CD4-positive, CD25-positive, alpha-beta regulatory T cell (primary cell): ENCODE data around the gene YARS1. TPM values are rescaled to one million over a fixed set of nuclear protein-coding genes. Genes with fewer than 3 reads are reported as not detected.

Source experiments
- ATAC-seq, 2 donors: fragments of 150-1000 bp; cut with Tn5 transposase; one replicate each; pipeline ENCODE4 v1.10.0; 2021; ENCODE audit warnings: low read depth in 2 of 2, moderate number of reproducible peaks in 2 of 2, moderate library complexity in 1 of 2
- DNase-seq, 3 donors: peaks; one replicate each; pipeline versions ENCODE4 v3.0.0 to v3.0.0-alpha.2; 2012 to 2022; ENCODE audit warnings: mixed read lengths in 1 of 3
- H3K27ac ChIP-seq: one replicate; pipeline ENCODE4 v1.7.0; 2013; ENCODE audit warnings: mild to moderate bottlenecking, low read length; ENCODE audit not compliant: insufficient read depth, poor library complexity, severe bottlenecking
- H3K27me3 ChIP-seq: one replicate; pipeline ENCODE4 v1.7.0; 2013; ENCODE audit warnings: low read length; ENCODE audit not compliant: control insufficient read depth, insufficient read depth
- H3K36me3 ChIP-seq: one replicate; pipeline ENCODE4 v1.7.0; 2013; ENCODE audit warnings: mild to moderate bottlenecking, low read length, moderate library complexity; ENCODE audit not compliant: control insufficient read depth, insufficient read depth
- H3K4me1 ChIP-seq: 2 replicates; pipeline ENCODE4 v1.7.0; 2013; ENCODE audit warnings: mild to moderate bottlenecking, low read length; ENCODE audit not compliant: insufficient read depth, control insufficient read depth, poor library complexity, severe bottlenecking
- H3K4me3 ChIP-seq: one replicate; pipeline ENCODE4 v1.7.0; 2013; ENCODE audit warnings: low read depth, mild to moderate bottlenecking, low read length, moderate library complexity
- H3K9me3 ChIP-seq, 2 experiments: 1 replicate in 1 of 2; 2 replicates in 1 of 2; pipeline ENCODE4 v1.7.0; 2013; ENCODE audit warnings: low read length in 2 of 2, mild to moderate bottlenecking in 1 of 2, moderate library complexity in 1 of 2; ENCODE audit not compliant: control insufficient read depth in 2 of 2
- H3K27ac Mint-ChIP-seq, 3 donors: one replicate each; pipeline ENCODE4 v1.8.0; 2020 to 2022; ENCODE audit warnings: mild to moderate bottlenecking in 3 of 3, mixed read lengths in 3 of 3, moderate library complexity in 2 of 3
- H3K27me3 Mint-ChIP-seq: one replicate; pipeline ENCODE4 v1.8.0; 2022; ENCODE audit warnings: mild to moderate bottlenecking, mixed read lengths
- H3K36me3 Mint-ChIP-seq: one replicate; pipeline ENCODE4 v1.8.0; 2020; ENCODE audit warnings: mixed read lengths
- H3K4me1 Mint-ChIP-seq, 4 donors: one replicate each; pipeline ENCODE4 v1.8.0; 2020 to 2022; ENCODE audit warnings: mixed read lengths in 4 of 4, mild to moderate bottlenecking in 1 of 4
- H3K4me3 Mint-ChIP-seq, 4 donors: one replicate each; pipeline ENCODE4 v1.8.0; 2020 to 2022; ENCODE audit warnings: mild to moderate bottlenecking in 4 of 4, mixed read lengths in 4 of 4, moderate library complexity in 3 of 4
- H3K9me3 Mint-ChIP-seq, 7 donors: one replicate each; pipeline ENCODE4 v1.8.0; 2020 to 2022; ENCODE audit warnings: mixed read lengths in 7 of 7, mild to moderate bottlenecking in 3 of 7, moderate library complexity in 2 of 7
- polyA plus RNA-seq, 4 donors: library from polyadenylated mRNA; unstranded; fragments of 300-500 nt; fragmentation: Illumina TruSeq; gene quantifications; one replicate each; pipeline ENCODE4 v1.2.3, GENCODE V29; 2021
- total RNA-seq: library from RNA; stranded (reverse); gene quantifications from one replicate; pipeline ENCODE4 v1.2.3, GENCODE V29; 2022

Gene YARS1
- total and polyA plus RNA-seq, 5 donors from 2014 or later = 47.3 to 111 (median 59.7) TPM

DNA sequence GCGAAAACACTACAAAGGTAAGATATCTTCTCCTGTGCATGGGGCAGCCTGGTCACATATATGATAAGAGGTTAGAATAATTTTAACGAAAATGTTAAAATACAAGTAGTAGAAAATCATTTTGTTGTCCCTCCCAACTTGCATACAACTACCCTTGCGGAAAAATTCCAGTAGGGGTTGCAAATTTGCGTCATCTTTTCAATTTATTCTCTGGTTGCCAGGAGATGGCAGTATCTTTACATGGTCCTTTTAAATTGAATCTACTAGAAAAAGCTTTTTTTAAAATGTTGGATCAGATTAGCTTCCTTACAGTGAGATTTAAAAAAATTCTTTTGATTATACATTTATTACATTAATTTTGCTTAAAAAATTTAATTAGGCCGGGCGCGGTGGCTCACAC lies 11.2 kb upstream of the YARS1 start:
- H3K9me3 Mint-ChIP-seq = no peaks in the 10 kb centered on the region
- DNase-seq (no peak), ATAC-seq (no peak)
- no peaks in the 10 kb centered on the region for H3K27me3 Mint-ChIP-seq
- no peak overlapping the region for H3K27ac Mint-ChIP-seq
- no peaks in the 10 kb centered on the region for H3K9me3 ChIP-seq
- no peak overlapping the region for H3K4me3 ChIP-seq
- H3K27ac ChIP-seq = no peak overlapping the region
- peaks cover 57% of the 10 kb centered on the region for H3K36me3 Mint-ChIP-seq
- peaks cover 6 to 17% (median 12%) of the 10 kb centered on the region in 4 donors for H3K4me1 Mint-ChIP-seq
- peaks cover 71% of the 10 kb centered on the region for H3K36me3 ChIP-seq
- H3K4me1 ChIP-seq = no peaks in the 10 kb centered on the region
- H3K27me3 ChIP-seq = no peaks in the 10 kb centered on the region
- H3K4me3 Mint-ChIP-seq = no peak overlapping the region

DNA sequence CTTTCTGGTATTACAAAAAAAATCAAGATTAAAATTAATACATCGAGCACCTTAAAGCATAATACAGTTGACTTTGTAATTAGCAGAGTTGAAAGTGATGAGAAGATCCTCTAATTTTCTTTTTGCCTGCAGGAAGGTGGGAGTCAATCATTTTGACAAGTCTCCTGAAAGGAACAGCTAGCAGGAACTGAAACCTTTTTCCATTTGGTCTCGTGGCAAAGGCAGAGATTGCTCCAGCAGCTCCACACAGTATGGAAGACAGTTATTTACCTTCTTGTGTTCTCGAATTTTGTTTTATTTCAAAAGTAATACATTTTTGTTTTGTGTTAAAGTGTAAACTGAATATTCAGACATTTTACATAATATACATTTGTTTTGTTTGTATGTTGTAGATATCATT lies 8.0 kb upstream of the YARS1 start:
- Histone ChIP-seq H3K4me3 (no peak overlapping the region), H3K27ac (no peak overlapping the region), H3K9me3 (no peaks in the 10 kb centered on the region), H3K4me1 (peaks cover 4% of the 10 kb centered on the region), H3K36me3 (peaks cover 44% of the 10 kb centered on the region), H3K27me3 (no peaks in the 10 kb centered on the region)
- ATAC-seq = no peak
- H3K9me3 Mint-ChIP-seq = no peaks in the 10 kb centered on the region
- peaks cover 35% of the 10 kb centered on the region for H3K36me3 Mint-ChIP-seq
- no peak overlapping the region for H3K27ac Mint-ChIP-seq
- no peak overlapping the region for H3K4me3 Mint-ChIP-seq
- peaks cover 11 to 23% (median 16%) of the 10 kb centered on the region in 4 donors for H3K4me1 Mint-ChIP-seq
- H3K27me3 Mint-ChIP-seq = no peaks in the 10 kb centered on the region
- no peak for DNase-seq

DNA sequence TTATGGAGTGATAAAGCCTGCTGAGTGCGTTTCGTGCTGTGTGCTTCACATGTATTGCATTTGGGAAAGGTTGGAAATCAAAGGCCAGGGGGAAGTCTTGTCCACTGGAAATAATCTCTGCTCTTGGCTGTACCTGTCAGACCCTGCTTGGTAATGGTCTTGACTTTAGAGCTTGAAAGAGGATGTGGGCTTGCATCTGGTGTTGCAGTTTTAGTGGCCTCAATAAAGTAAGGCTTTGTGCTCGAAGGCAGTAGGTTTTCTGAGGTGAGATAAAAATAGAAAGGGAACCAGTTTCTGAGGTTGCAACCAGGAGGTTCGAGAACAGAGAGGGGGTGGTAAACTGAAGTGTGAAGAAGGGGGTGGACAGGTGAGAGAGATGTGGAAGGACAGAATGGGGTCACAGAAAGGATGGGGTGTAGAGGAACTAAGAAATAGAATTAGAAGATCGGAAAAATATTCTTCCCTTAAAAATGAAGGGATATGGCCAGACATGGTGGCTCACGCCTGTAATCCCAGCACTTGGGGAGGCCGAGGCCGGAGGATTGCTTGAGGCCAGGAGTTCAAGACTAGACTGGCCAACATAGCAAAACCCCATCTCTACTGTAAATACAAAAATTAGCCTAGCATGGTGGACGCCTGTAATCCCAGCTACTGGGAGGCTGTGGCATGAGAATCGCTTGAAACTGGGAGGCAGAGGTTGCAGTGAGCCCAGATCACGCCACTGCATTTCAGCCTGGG lies 1.8 kb upstream of the YARS1 start:
- DNase-seq = peak in 2 of 3 donors; percentile 8 to 77
- H3K27ac ChIP-seq = peak overlapping the region; percentile 88
- no peaks in the 10 kb centered on the region for H3K9me3 ChIP-seq
- Mint-ChIP-seq H3K27me3 (no peaks in the 10 kb centered on the region), H3K27ac (peak overlapping the region; percentile 86 to 92 (median 91)), H3K4me1 (peaks cover 26 to 66% (median 44%) of the 10 kb centered on the region in 4 donors), H3K4me3 (peak overlapping the region; percentile 94 to 98 (median 96)), H3K36me3 (peaks cover 11% of the 10 kb centered on the region), H3K9me3 (no peaks in the 10 kb centered on the region)
- H3K36me3 ChIP-seq = no peaks in the 10 kb centered on the region
- ATAC-seq = no peak
- peak overlapping the region; percentile 83 for H3K4me3 ChIP-seq
- H3K27me3 ChIP-seq = no peaks in the 10 kb centered on the region
- H3K4me1 ChIP-seq = peaks cover 49% of the 10 kb centered on the region

DNA sequence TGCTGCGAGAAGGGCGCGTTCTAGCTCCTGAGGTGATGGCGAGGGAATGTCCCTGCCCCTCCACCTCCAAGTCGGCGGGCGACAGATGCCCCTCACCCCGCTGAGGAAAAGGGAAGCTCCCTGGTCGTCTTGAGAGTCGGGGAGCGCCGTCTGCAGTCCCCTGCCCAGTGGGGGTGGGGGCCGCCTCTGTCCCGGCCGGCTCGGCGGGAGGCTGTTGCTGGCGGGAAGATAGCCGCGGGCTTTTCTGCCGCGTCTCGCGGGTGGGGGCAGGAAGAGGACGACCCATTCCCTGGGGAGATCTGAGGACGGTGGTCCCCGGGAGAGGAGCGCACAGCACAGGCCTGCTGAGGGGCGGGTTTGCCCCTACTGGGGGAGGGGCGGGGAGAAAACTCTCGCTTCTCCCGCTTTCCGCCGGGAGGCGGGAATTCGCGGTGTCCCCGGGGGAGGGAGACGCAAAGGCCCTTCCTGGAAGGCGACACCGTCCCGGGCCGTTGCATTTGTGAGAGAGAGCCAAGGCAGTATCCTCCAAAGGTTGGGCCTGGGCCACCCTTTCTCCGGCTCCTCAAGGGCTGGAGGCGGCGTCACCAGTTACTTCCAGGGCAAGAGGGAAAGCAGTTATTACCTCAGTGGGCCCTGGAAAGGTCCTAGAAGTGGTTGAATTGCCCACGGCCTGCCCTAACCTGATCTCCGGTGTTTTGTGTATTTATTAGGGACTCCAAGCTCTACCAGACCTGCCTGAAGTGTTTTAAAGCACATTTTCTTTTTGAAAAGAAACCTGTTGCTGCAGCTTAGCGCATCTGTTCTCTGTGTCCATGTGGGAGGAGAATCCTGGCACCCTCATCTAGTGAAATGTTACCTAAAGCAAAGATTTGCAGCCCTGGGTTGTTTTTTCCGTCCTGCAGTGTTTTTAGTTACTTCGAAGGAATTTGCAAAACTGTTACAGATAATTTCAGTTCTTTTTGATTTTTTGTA lies 943 bp upstream of the YARS1 start:
- no peaks in the 10 kb centered on the region for H3K9me3 Mint-ChIP-seq
- Histone ChIP-seq H3K4me3 (peak overlapping the region; percentile 83), H3K4me1 (peaks cover 56% of the 10 kb centered on the region), H3K27me3 (no peaks in the 10 kb centered on the region), H3K36me3 (no peaks in the 10 kb centered on the region), H3K27ac (peak overlapping the region; percentile 88), H3K9me3 (no peaks in the 10 kb centered on the region)
- H3K4me3 Mint-ChIP-seq = peak overlapping the region; percentile 94 to 98 (median 96)
- H3K36me3 Mint-ChIP-seq = peaks cover 17% of the 10 kb centered on the region
- ATAC-seq (peak in 1 of 2 donors; percentile 1), DNase-seq (peak; percentile 26 to 53 (median 27))
- peaks cover 32 to 73% (median 45%) of the 10 kb centered on the region in 4 donors for H3K4me1 Mint-ChIP-seq
- H3K27ac Mint-ChIP-seq = peak overlapping the region; percentile 86 to 96 (median 92)
- H3K27me3 Mint-ChIP-seq = no peaks in the 10 kb centered on the region

DNA sequence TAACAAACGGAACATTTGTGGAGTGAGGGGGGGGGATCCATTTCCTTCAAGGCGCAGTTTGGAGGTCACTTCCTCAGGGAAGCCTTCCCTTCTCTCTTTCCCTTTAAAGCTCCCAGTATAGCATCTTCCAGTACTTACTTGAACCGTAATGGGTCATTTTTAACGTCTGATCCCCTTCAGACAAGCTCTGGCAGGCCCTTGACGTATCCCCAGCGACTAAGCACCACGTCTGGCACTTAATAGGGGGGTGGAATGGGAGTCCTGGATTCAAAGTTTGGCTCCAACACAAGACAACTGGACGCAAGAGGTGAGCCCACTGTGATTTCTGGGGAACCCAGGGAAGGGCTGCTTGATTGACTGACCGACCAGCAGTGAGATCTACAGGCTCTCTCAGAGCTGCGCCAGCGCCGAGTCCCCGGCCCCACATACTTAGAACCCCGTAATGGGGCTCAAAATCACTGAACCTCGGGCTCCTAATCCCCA lies 441 bp downstream of the YARS1 start:
- H3K4me3 Mint-ChIP-seq = peak overlapping the region; percentile 94 to 98 (median 96)
- no peaks in the 10 kb centered on the region for H3K9me3 ChIP-seq
- ATAC-seq = no peak
- H3K27ac Mint-ChIP-seq = peak overlapping the region; percentile 92 to 96 (median 95)
- peaks cover 59% of the 10 kb centered on the region for H3K4me1 ChIP-seq
- DNase-seq = no peak
- H3K27me3 Mint-ChIP-seq = no peaks in the 10 kb centered on the region
- peak overlapping the region; percentile 96 for H3K4me3 ChIP-seq
- H3K4me1 Mint-ChIP-seq = peaks cover 32 to 80% (median 49%) of the 10 kb centered on the region in 4 donors
- no peaks in the 10 kb centered on the region for H3K9me3 Mint-ChIP-seq
- no peaks in the 10 kb centered on the region for H3K36me3 ChIP-seq
- no peaks in the 10 kb centered on the region for H3K27me3 ChIP-seq
- H3K27ac ChIP-seq = peak overlapping the region; percentile 88
- peaks cover 15% of the 10 kb centered on the region for H3K36me3 Mint-ChIP-seq

DNA sequence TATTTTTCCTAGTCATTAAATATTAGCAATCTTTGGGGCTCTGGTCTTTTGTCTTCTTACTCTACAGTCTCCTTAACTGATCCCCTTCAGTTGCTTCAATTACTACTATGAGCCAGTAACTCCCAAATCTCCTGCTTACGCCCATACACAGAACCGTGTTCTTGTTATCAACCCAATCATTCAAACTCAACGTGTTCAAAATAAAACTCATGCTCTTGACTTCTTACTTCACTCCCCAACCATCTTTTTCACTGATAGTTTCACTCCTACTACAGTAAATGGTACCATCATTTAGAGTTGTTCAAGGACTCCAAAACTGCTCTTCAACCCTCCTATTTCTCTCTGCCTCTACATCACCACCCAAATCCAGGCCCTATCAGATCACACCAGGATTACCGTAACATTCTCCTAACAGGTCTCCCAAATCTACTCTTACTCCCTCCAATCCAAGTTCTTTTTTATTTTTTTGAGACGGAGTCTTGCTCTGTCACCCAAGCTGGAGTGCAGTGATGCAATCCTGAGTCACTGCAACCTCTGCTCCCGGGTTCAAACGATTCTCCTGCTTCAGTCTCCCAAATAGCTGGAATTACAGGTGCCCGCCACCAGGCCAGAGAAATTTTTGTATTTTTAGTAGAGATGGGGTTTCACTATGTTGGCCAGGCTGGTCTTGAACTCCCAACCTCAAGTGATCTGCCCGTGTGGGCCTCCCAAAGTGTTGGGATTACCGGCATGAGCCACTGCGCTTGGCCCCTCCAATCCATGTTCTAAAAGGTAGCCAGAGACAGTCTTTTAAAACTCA lies 3.0 kb downstream of the YARS1 start:
- Mint-ChIP-seq H3K4me3 (peak overlapping the region; percentile 24 to 80 (median 56)), H3K4me1 (peaks cover 23 to 69% (median 44%) of the 10 kb centered on the region in 4 donors), H3K36me3 (peaks cover 27% of the 10 kb centered on the region), H3K9me3 (no peaks in the 10 kb centered on the region), H3K27ac (peak overlapping the region in 2 of 3 donors; percentile 14 to 69), H3K27me3 (no peaks in the 10 kb centered on the region)
- peak overlapping the region; percentile 41 for H3K4me3 ChIP-seq
- peaks cover 46% of the 10 kb centered on the region for H3K4me1 ChIP-seq
- H3K27ac ChIP-seq = no peak overlapping the region
- no peaks in the 10 kb centered on the region for H3K27me3 ChIP-seq
- no peak for DNase-seq
- ATAC-seq = no peak
- H3K36me3 ChIP-seq = peaks cover 19% of the 10 kb centered on the region
- H3K9me3 ChIP-seq = no peaks in the 10 kb centered on the region

DNA sequence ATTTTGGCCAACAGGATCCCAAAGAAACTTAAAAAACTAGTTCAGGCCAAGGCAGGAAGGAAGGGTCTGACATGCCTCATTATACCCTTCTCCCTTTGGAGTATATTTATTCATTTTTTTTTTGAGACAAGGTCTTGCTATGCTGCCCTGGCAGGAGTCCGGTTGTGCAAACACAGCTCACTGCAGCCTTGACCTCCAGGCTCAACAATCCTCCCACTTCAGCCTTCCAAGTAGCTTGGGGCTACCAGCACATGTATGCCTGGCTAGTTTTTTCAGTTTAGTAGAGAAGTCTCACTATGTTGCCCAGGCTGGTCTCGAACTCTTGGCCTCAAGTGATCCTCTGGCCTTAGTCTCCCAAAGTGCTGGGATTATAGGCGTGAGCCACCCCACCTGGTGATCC lies 5.2 kb downstream of the YARS1 start:
- peaks cover 20 to 57% (median 37%) of the 10 kb centered on the region in 4 donors for H3K4me1 Mint-ChIP-seq
- H3K9me3 Mint-ChIP-seq = no peaks in the 10 kb centered on the region
- ATAC-seq (no peak), DNase-seq (no peak)
- peak overlapping the region in 1 of 4 donors; percentile 38 for H3K4me3 Mint-ChIP-seq
- H3K27me3 ChIP-seq = no peaks in the 10 kb centered on the region
- peaks cover 39% of the 10 kb centered on the region for H3K36me3 ChIP-seq
- peaks cover 33% of the 10 kb centered on the region for H3K4me1 ChIP-seq
- no peaks in the 10 kb centered on the region for H3K27me3 Mint-ChIP-seq
- peak overlapping the region in 1 of 3 donors; percentile 66 for H3K27ac Mint-ChIP-seq
- peaks cover 39% of the 10 kb centered on the region for H3K36me3 Mint-ChIP-seq
- no peaks in the 10 kb centered on the region for H3K9me3 ChIP-seq
- no peak overlapping the region for H3K27ac ChIP-seq
- no peak overlapping the region for H3K4me3 ChIP-seq
